Right lung (tissue), 5 donors: Measurements from ENCODE around the gene POM121. TPM values are rescaled to one million over a fixed set of nuclear protein-coding genes. Genes with fewer than 3 reads are reported as not detected.
"Not testable (repeated sequence)": the region's sequence is repeated elsewhere in the genome, so short reads cannot be mapped to it uniquely, and the experiment has no call there.

Experiments used
- DNase-seq, 2 donors: peaks; one replicate each; pipeline ENCODE4 v3.0.0-alpha.2; 2013
- polyA plus RNA-seq, 5 donors: library from polyadenylated mRNA; unstranded; fragments of 120-200 nt; gene quantifications; one replicate each; pipeline versions ENCODE4 v1.2.1 to v1.2.3, GENCODE V29; 2013; ENCODE audit warnings: inconsistent platforms in 1 of 5, low replicate concordance in 1 of 5; ENCODE audit not compliant: insufficient read length in 5 of 5, insufficient read depth in 1 of 5

Gene POM121
- polyA plus RNA-seq, 5 donors = 32.2 to 48.4 (median 42.5) TPM

DNA sequence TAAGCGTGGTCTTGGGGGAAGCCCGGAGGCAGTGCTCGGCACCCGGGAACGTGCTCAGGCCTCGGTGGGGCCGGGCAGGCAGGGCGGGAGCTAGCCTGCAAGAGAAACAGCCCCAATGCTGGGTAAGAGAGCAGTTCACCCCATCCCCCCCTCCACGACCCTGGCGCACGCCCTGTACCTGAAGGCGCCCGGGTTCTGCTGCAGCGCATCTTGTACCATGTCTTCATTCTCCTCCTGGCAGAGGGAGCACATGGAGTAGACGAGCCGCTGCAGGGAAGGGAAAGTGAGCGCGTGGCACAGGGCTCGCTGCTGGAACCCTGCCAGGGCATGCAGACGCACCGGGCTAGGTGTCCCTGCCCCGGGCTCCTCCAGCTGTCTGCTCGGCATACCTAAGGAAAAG is 23.8 kb downstream of the POM121 start:
- DNase-seq = not testable (repeated sequence)

DNA sequence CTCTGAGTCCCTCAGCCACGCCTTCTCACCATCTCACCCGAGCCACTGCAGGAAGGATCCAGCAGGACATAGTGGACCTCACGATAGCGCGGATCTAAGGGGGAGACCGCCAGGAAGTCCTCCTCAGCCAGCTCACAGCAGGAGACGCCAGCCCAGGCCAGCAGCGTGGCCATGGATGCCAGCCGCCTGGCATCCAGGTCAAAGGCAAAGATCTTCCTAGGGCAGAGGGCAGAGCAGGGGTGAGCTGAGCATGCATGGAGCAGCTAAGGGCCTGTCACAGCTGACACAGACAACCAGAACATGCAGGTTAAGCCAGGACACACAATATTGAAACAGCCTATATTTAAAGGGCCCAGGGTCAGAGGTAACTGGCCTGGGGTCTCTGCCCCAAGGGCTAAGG is 24.4 kb downstream of the POM121 start:
- not testable (repeated sequence) for DNase-seq

DNA sequence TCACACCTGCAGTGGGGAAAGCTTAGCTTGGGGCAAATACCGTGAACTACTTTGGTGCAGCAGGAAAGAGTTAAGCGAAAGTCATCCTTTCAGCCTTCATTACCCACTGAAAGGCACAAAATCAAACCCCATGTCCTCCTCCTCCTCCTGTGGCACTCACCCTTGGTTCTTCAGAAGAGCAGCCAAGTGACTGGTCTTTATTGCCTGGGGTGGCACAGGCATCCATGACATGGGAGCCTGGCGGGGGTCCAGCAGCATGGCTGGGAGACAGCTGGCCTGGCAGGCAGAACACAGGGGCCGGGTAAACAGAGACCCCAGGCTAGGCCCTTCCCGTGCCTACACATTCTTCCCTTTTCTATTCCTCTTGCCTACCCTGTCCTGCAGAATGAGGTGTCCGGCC is 24.8 kb downstream of the POM121 start:
- DNase-seq = not testable (repeated sequence)

DNA sequence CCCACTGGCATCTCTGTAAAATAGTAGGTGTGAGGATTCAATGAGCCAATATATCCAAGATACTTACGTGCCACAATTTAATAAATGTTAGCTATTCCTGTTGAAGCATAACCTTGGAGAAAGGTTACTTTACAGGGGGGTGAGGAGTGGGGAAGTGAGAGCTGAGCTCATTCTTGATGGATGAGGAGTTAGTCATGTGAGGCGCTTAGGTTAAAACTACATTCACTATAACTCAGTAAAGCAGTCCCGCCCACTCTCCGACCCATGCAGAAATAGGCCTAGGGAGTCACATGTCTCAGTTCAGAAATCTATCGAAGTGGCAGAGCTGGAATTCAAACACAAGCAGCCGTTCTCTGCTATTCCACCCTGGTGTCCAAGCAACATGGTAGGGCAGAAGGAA is 25.5 kb downstream of the POM121 start:
- not testable (repeated sequence) for DNase-seq

DNA sequence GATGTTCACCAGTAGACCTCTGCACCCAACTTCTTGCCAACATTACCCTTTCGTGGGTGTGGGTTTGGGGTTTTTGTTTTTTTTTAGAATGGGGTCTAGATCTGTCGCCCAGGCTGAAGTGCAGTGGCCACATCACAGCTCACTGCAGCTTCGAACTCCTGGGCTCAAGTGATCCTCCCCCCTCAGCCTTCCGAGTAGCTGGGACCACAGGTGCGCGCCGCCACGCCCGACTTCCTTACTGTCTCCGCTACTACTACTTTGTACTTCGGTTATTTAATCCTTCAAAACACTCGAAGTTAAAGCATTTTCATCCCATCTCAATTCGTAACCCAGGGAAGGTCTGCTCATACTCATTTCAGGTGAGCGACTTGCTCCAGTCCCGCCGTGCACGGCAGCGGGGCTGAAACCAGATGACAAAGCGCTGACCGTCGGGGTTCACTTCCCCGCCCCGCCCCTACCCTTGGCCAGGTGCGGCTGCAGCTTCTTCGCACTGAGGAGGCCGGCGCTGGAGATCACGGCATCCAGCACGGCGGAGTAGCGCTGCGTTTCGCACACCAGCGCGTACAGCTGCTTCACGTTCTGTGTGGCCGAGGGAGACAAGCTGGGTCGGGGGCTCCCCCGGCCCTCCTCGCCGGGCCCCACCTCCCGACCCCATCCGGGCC is 29.1 kb downstream of the POM121 start:
- not testable (repeated sequence) for DNase-seq

DNA sequence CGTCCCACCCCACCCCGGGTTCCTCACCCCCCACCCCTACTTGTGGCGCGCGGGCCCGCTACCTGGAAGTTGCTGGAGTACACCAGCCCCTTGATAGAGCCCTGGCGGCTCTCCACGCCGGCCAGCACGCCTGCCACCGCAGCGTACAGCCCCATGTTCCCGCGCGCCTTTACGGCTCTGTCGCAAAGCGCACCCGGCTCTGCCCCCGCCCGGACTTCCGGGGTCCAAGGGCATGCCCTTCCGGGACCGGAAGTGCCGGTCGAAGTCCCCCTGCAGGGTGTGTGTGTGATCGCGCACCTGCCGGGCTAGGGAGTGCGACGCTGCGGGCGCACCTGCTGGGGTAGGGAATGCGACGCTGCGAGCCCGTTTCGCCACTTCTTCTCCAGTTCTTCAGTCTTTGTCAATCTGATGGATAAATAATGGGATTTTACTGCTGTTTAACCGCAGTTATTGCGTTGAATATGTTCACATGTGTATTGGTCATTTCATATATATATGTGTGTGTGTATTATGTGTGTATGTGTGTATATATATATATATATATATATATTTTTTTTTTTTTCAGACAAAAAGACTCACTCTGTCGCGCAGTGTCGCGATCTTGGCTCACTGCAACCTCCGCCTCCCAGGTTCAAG is 29.8 kb downstream of the POM121 start:
- DNase-seq = not testable (repeated sequence)

- not testable (repeated sequence) for DNase-seq
These were observed 35.1 kb downstream of the POM121 start for GRCh38 chr7:72960029-72960428.

- not testable (repeated sequence) for DNase-seq
These were observed 35.9 kb downstream of the POM121 start for GRCh38 chr7:72960626-72961345.

GRCh38 chr7:72961346-72961650 is 36.4 kb downstream of the POM121 start:
- DNase-seq = not testable (repeated sequence)

- not testable (repeated sequence) for DNase-seq
These were observed 38.2 kb downstream of the POM121 start for GRCh38 chr7:72963056-72963455.

GRCh38 chr7:72965186-72965975 is 40.5 kb downstream of the POM121 start:
- DNase-seq = not testable (repeated sequence)

DNA sequence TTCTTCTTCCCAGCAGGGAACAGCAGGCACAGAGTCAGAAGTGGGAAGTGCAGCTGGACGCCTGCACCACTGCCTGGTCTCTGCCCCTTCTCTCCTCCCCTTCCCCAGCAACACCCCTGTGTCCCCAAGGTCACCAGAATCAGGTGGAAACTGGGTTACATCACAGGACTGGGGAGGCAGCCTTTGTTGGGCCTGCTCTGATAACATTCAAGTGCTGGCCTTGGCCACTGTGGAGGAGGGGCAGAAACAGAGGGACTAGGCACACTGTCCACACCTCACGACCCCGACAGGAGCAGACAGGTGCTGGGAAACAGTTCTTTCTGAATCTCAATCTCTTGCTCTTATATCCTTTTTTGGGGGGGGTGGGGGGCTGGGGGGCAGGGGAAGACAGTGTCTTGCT is 42.0 kb downstream of the POM121 start:
- DNase-seq = not testable (repeated sequence)

DNA sequence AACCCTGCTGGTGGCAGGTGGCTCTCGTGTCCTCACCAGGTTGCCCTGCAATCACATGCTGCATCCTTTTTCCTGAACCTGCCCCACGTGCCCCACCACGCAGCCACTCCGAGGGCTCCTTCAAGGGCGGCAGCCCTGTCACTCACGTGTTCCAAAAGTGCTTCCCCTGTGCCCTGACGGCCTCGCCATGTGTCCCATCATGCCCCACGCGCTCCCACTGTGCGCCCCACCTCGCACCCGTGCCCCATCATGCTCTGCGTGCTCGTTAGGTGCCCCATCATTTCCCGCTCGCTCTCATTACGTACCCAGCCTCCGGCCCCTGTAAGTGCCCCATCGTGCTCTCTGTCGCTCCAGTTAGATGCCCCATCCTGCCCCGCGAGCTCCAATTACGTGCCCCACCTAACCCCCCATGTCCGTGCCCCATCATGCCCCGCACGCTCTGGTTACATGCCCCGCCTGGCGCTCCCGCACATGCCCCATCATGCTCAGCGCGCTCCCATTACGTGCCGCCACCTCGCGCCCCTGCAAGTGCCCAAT is 44.2 kb downstream of the POM121 start, which contains the start of gene TRIM74:
Gene TRIM74, minus strand, starts transcription at position 487 of the 537 bp plus-strand sequence. CDS start 3,309 bp downstream, outside the sequence.
- not testable (repeated sequence) for DNase-seq

- not testable (repeated sequence) for DNase-seq
These were observed 44.8 kb downstream of the POM121 start for GRCh38 chr7:72969688-72970087.

- not testable (repeated sequence) for DNase-seq
These were observed 46.6 kb downstream of the POM121 start for GRCh38 chr7:72971505-72971904.

DNA sequence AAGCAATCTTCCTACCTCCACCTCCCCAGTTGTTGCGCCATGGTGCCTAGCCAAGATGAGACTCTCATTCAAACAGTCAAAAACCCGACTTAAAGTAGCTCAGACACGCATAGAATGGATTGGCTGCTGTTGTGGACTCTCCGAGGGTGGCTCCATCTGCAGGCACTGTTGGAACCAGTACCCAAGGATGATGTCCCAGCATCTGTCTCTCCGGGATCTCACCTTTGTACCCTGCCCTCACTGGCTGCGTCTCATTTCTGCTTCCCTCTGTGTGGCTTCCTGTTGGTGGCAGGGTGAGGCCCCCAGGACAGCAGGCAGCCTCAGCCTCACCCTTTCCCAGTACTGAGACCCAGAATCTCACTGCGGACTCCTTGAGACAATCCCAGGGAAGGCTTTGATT is 49.9 kb downstream of the POM121 start:
- not testable (repeated sequence) for DNase-seq

- not testable (repeated sequence) for DNase-seq
These were observed 50.9 kb downstream of the POM121 start for GRCh38 chr7:72975656-72976286.

GRCh38 chr7:72976434-72976833 is 51.5 kb downstream of the POM121 start:
- DNase-seq = not testable (repeated sequence)

DNA sequence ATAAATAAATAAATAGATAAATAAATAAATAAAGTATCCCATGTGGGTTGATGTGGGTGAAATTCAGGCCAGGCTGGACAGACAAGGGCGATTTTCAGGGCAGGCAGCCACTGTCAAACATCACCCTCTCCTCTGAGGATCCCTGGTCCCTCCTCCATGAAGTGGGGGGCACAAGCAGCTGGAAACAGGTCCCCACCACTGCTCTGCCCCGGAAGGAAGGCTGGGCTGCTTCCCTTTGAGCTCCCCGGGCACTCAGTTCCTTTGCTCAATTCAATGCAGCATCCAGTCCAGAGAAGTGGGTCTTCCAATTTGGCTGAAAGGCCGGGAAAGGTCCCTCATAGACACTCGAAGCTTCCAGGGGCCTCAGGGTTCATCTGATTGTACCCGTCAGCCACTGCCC is 55.5 kb downstream of the POM121 start:
- not testable (repeated sequence) for DNase-seq

GRCh38 chr7:72982084-72982483 is 57.2 kb downstream of the POM121 start:
- not testable (repeated sequence) for DNase-seq
